Measurements from ENCODE around the gene RAPGEF6. TPM values are rescaled to one million over a fixed set of nuclear protein-coding genes. Genes with fewer than 3 reads are reported as not detected.

RAPGEF6 gene
- total RNA-seq, 1 donor from 2014 or later, result 16.9 TPM

DNA sequence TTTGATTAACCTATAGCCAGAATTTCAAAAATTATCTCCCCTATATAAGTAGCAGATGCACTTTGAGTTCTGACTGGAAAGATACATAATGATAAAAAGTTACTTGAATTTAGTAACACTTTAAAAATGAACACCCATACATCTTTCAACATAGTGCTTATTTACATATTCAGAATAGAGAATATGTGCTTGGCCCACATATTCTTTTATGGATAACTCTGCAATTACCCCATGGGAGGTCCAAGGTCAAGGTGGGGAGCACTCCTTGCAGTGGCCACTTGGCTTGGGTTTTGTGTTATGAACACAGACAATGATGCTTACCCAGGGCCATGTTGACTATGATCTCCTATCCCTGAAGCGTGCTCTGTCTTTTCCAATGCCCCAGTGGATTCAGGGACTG lies 201.9 kb downstream of the RAPGEF6 start:
- H3K4me1 Mint-ChIP-seq (ENCODE audit: unreplicated experiment), result no peaks in the 10 kb centered on the region
- no peak overlapping the region for H3K4me3 Mint-ChIP-seq (ENCODE audit: unreplicated experiment)
- no peaks in the 10 kb centered on the region for H3K36me3 Mint-ChIP-seq (ENCODE audit: low read depth, unreplicated experiment)
- H3K27ac Mint-ChIP-seq (ENCODE audit: unreplicated experiment), result no peak overlapping the region
- no peak for DNase-seq (ENCODE audit: low spot score)
- TF ChIP-seq, protein P1, sequence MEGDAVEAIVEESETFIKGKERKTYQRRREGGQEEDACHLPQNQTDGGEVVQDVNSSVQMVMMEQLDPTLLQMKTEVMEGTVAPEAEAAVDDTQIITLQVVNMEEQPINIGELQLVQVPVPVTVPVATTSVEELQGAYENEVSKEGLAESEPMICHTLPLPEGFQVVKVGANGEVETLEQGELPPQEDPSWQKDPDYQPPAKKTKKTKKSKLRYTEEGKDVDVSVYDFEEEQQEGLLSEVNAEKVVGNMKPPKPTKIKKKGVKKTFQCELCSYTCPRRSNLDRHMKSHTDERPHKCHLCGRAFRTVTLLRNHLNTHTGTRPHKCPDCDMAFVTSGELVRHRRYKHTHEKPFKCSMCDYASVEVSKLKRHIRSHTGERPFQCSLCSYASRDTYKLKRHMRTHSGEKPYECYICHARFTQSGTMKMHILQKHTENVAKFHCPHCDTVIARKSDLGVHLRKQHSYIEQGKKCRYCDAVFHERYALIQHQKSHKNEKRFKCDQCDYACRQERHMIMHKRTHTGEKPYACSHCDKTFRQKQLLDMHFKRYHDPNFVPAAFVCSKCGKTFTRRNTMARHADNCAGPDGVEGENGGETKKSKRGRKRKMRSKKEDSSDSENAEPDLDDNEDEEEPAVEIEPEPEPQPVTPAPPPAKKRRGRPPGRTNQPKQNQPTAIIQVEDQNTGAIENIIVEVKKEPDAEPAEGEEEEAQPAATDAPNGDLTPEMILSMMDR (IDR thresholded peaks at IDR 0.05; ENCODE audit: unreplicated experiment), result no peak
- H3K9me3 Mint-ChIP-seq (ENCODE audit: unreplicated experiment), result no peaks in the 10 kb centered on the region
- H3K27me3 Mint-ChIP-seq (ENCODE audit: unreplicated experiment), result peaks cover 2% of the 10 kb centered on the region

DNA sequence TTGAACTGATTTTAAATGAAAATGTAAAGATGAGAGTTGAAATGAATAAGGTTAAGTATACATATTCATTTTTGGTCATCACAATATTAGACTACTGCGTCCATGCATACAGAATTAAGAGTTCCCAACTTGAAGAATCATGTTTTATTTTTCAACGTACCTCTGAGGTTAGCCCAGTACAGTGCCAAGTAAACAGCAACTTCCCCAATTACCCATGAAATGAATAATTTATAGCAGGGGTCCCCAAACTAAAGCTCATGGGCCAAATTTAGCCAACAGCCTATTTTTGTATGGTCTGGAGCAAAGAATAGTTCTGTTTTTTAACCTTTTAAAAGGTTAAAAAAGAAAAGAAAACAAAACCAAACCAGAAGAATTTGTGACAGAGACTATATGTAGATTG lies 203.2 kb downstream of the RAPGEF6 start:
- DNase-seq (ENCODE audit: low spot score), result no peak
- no peak overlapping the region for H3K4me3 Mint-ChIP-seq (ENCODE audit: unreplicated experiment)
- H3K36me3 Mint-ChIP-seq (ENCODE audit: low read depth, unreplicated experiment), result no peaks in the 10 kb centered on the region
- H3K27me3 Mint-ChIP-seq (ENCODE audit: unreplicated experiment), result peaks cover 2% of the 10 kb centered on the region
- H3K9me3 Mint-ChIP-seq (ENCODE audit: unreplicated experiment), result no peaks in the 10 kb centered on the region
- H3K27ac Mint-ChIP-seq (ENCODE audit: unreplicated experiment), result no peak overlapping the region
- TF ChIP-seq, protein P1 (IDR thresholded peaks at IDR 0.05; ENCODE audit: unreplicated experiment), result no peak
- H3K4me1 Mint-ChIP-seq (ENCODE audit: unreplicated experiment), result no peaks in the 10 kb centered on the region

DNA sequence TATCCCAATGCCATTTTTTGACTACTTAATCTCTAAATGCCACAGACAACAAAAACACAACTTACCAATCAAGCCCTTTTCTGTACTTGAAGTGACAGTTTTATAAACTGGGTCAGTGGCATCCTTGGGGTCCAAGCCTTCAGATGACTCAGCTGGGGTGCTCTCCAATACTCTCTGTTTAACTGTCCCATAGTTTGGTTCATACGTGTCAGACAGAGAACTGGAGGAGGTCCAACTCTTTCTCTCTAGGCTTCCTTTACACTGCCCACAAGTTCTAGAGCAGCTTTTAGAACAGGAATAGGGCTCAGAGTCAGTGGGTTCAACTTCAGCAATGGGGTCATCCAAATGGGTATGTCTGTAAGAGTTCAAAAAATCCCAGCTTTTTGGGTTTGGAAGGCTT lies 204.2 kb downstream of the RAPGEF6 start:
- no peaks in the 10 kb centered on the region for H3K9me3 Mint-ChIP-seq (ENCODE audit: unreplicated experiment)
- H3K36me3 Mint-ChIP-seq (ENCODE audit: low read depth, unreplicated experiment), result no peaks in the 10 kb centered on the region
- no peaks in the 10 kb centered on the region for H3K4me1 Mint-ChIP-seq (ENCODE audit: unreplicated experiment)

DNA sequence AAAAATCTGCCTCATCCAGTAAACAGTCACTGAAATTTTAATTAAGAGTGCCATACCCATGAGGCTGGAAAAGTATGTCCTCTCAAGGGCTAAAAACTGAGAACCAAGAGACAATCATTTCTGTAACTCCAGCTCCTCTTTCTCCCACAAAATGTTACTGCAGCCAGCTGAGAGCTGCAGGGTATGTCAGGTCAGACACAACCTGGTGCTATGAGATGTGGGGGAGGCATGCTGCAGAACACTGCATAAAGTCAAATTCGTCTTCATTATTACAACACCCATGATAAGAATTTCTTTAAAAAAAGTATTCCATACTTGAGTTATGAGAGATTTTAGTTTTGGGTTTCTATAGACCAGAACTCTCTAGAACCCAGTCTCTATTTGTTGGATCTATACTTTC lies 209.0 kb downstream of the RAPGEF6 start:
- Mint-ChIP-seq H3K27me3 (ENCODE audit: unreplicated experiment) (peaks cover 2% of the 10 kb centered on the region), H3K4me3 (ENCODE audit: unreplicated experiment) (no peak overlapping the region), H3K4me1 (ENCODE audit: unreplicated experiment) (no peaks in the 10 kb centered on the region), H3K36me3 (ENCODE audit: low read depth, unreplicated experiment) (no peaks in the 10 kb centered on the region), H3K27ac (ENCODE audit: unreplicated experiment) (no peak overlapping the region), H3K9me3 (ENCODE audit: unreplicated experiment) (no peaks in the 10 kb centered on the region)
- DNase-seq (ENCODE audit: low spot score), result no peak
- TF ChIP-seq, protein P1 (IDR thresholded peaks at IDR 0.05; ENCODE audit: unreplicated experiment), result no peak

More for the DNA sequence above, 204.2 kb downstream of the RAPGEF6 start:
- DNase-seq (ENCODE audit: low spot score), result no peak
- Mint-ChIP-seq H3K4me3 (ENCODE audit: unreplicated experiment) (no peak overlapping the region), H3K27me3 (ENCODE audit: unreplicated experiment) (peaks cover 2% of the 10 kb centered on the region), H3K27ac (ENCODE audit: unreplicated experiment) (no peak overlapping the region)
- TF ChIP-seq, protein P1 (IDR thresholded peaks at IDR 0.05; ENCODE audit: unreplicated experiment), result no peak

DNA sequence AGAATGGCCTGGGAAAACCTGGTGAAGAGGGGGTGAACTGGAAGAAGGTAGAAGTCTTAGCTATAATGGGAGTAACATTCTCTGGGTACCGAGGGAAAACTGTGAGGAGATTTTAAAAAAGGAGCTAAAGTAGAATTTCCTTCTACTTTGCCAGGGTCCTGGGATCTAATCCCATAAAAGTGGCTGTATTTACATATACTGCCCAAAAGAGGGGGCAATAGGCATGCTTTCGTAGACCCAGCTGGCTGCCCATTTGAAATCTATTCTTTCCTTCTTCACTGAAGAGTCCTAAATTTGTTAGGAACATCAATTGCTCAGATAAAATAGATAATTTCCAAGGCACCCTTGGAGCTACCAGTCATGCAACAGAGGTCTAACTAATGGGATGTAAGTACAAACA lies 212.0 kb downstream of the RAPGEF6 start:
- peaks cover 5% of the 10 kb centered on the region for H3K4me1 Mint-ChIP-seq (ENCODE audit: unreplicated experiment)
- DNase-seq (ENCODE audit: low spot score), result peak; percentile 9

More for the DNA sequence above, 212.0 kb downstream of the RAPGEF6 start:
- Mint-ChIP-seq H3K27me3 (ENCODE audit: unreplicated experiment) (no peaks in the 10 kb centered on the region), H3K36me3 (ENCODE audit: low read depth, unreplicated experiment) (no peaks in the 10 kb centered on the region), H3K4me3 (ENCODE audit: unreplicated experiment) (no peak overlapping the region), H3K27ac (ENCODE audit: unreplicated experiment) (no peak overlapping the region), H3K9me3 (ENCODE audit: unreplicated experiment) (no peaks in the 10 kb centered on the region)
- TF ChIP-seq, protein P1 (IDR thresholded peaks at IDR 0.05; ENCODE audit: unreplicated experiment), result peak; percentile 60

Measured in endothelial cell (in vitro differentiated cells).